IMR-90 (cell line): Measurements from ENCODE around the gene RTEL1. TPM values are rescaled to one million over a fixed set of nuclear protein-coding genes. Genes with fewer than 3 reads are reported as not detected.

Source experiments
- ATAC-seq: fragments of 200-7000 bp; cut with Tn5 transposase; 2 replicates; pipeline ENCODE4 v1.9.1; 2020; ENCODE audit warnings: low read depth, mild to moderate bottlenecking, moderate library complexity
- BruUV-seq: library from RNA; stranded (reverse); fragments of 400-500 nt; replicated peaks from 2 replicates; lab custom pipeline; 2021; lab: Mats Ljungman, UMichigan
- CTCF ChIA-PET: fragments of 300-600 bp; formaldehyde crosslinking; extraction: SDS; loops from one replicate; lab custom pipeline; 2021; ENCODE audit warnings: antibody characterized with exemption; lab: Yijun Ruan, JAX
- POLR2A ChIA-PET: fragments of 300-600 bp; sonication (Branson Sonifier 250); formaldehyde crosslinking; loops from one replicate; lab custom pipeline; 2022; ENCODE audit warnings: antibody characterized with exemption; ENCODE audit not compliant: unreplicated experiment; lab: Charles Lee
- DNase-seq: peaks from one replicate; pipeline ENCODE4 v3.0.0; 2013
- H2AFZ ChIP-seq: replicated peaks from 2 replicates; pipeline ENCODE3; 2013; ENCODE audit warnings: low read length, mild to moderate bottlenecking; ENCODE audit not compliant: poor library complexity
- H2AK5ac ChIP-seq: 2 replicates; pipeline ENCODE4 v1.6.1; 2013; ENCODE audit warnings: low read depth, low read length, inconsistent platforms
- H2AK9ac ChIP-seq: replicated peaks from 2 replicates; pipeline ENCODE3; 2013; ENCODE audit warnings: mild to moderate bottlenecking, low read depth, low read length, moderate library complexity; ENCODE audit not compliant: poor library complexity
- H2BK120ac ChIP-seq: 2 replicates; pipeline ENCODE4 v1.6.1; 2013; ENCODE audit warnings: low read depth, low read length, inconsistent platforms
- H2BK15ac ChIP-seq: 3 replicates; pipeline ENCODE4 v1.6.1; 2013; ENCODE audit warnings: low read depth, low read length, inconsistent platforms
- H2BK20ac ChIP-seq: 2 replicates; pipeline ENCODE4 v1.6.1; 2013; ENCODE audit warnings: low read depth, mild to moderate bottlenecking, inconsistent platforms, low read length, moderate library complexity
- H2BK5ac ChIP-seq: 2 replicates; pipeline ENCODE4 v1.6.1; 2013; ENCODE audit warnings: mild to moderate bottlenecking, low read depth, low read length, inconsistent platforms; ENCODE audit not compliant: poor library complexity, severe bottlenecking
- H3K14ac ChIP-seq: replicated peaks from 2 replicates; pipeline ENCODE4 v1.6.1; 2013; ENCODE audit warnings: low read depth, low read length, inconsistent platforms
- H3K18ac ChIP-seq: 2 replicates; pipeline ENCODE4 v1.6.1; 2013; ENCODE audit warnings: low read depth, low read length, control low read depth
- H3K23ac ChIP-seq: 2 replicates; pipeline ENCODE4 v1.6.1; 2013; ENCODE audit warnings: low read depth, low read length, inconsistent platforms
- H3K27ac ChIP-seq: 2 replicates; pipeline ENCODE4 v1.5.1; 2013; ENCODE audit warnings: mild to moderate bottlenecking, control low read depth, low read length; ENCODE audit not compliant: insufficient read depth
- H3K27me3 ChIP-seq: 2 replicates; pipeline ENCODE4 v1.6.1; 2013; ENCODE audit warnings: low read length; ENCODE audit not compliant: control insufficient read depth, insufficient read depth
- H3K36me3 ChIP-seq: 2 replicates; pipeline ENCODE4 v1.6.1; 2013; ENCODE audit warnings: low read length, mixed read lengths; ENCODE audit not compliant: control insufficient read depth, insufficient read depth
- H3K4ac ChIP-seq: 2 replicates; pipeline ENCODE4 v1.6.1; 2013; ENCODE audit warnings: low read depth, low read length, inconsistent platforms
- H3K4me1 ChIP-seq: 2 replicates; pipeline ENCODE4 v1.6.1; 2013; ENCODE audit warnings: low read length, mixed read lengths; ENCODE audit not compliant: control insufficient read depth, insufficient read depth
- H3K4me2 ChIP-seq: 2 replicates; pipeline ENCODE4 v1.6.1; 2013; ENCODE audit warnings: low read depth, mild to moderate bottlenecking, control low read depth, low read length, moderate library complexity
- H3K4me3 ChIP-seq: 2 replicates; pipeline ENCODE4 v1.5.1; 2013; ENCODE audit warnings: low read depth, mild to moderate bottlenecking, control low read depth, low read length, moderate library complexity; ENCODE audit not compliant: insufficient read depth
- H3K56ac ChIP-seq: 2 replicates; pipeline ENCODE4 v1.6.1; 2013; ENCODE audit warnings: low read length, inconsistent platforms; ENCODE audit not compliant: insufficient read depth; ENCODE audit errors: extremely low read depth
- H3K79me1 ChIP-seq, 2 experiments: 2 replicates each; pipeline ENCODE4 v1.6.1; 2013; ENCODE audit warnings: low read length in 2 of 2, inconsistent platforms in 1 of 2, low read depth in 1 of 2
- H3K9ac ChIP-seq: 2 replicates; pipeline ENCODE4 v1.6.1; 2013; ENCODE audit warnings: low read depth, low read length, control low read depth
- H3K9me1 ChIP-seq: 2 replicates; pipeline ENCODE4 v1.6.1; 2013; ENCODE audit warnings: low read length, inconsistent platforms; ENCODE audit not compliant: insufficient read depth
- H3K9me3 ChIP-seq: 2 replicates; pipeline ENCODE4 v1.6.1; 2013; ENCODE audit warnings: low read length; ENCODE audit not compliant: control insufficient read depth, insufficient read depth
- H4K20me1 ChIP-seq: 2 replicates; pipeline ENCODE4 v1.6.1; 2013; ENCODE audit warnings: low read length, inconsistent platforms; ENCODE audit not compliant: insufficient read depth
- H4K5ac ChIP-seq: 2 replicates; pipeline ENCODE4 v1.6.1; 2013; ENCODE audit warnings: mild to moderate bottlenecking, low read depth, low read length, control low read depth
- H4K8ac ChIP-seq, 2 experiments: 2 replicates each; pipeline ENCODE4 v1.6.1; 2013; ENCODE audit warnings: low read depth in 2 of 2, low read length in 2 of 2, control low read depth in 1 of 2, inconsistent platforms in 1 of 2
- H4K91ac ChIP-seq: 2 replicates; pipeline ENCODE4 v1.6.1; 2013; ENCODE audit warnings: low read depth, low read length, inconsistent platforms; ENCODE audit not compliant: insufficient read depth
- BHLHE40 ChIP-seq: fragments of 150-350 bp; IDR thresholded peaks from 2 replicates; pipeline ENCODE4 v1.6.1; 2016; ENCODE audit warnings: mild to moderate bottlenecking, low read depth, low read length
- CTCF ChIP-seq: conservative IDR thresholded peaks from 2 replicates; pipeline ENCODE4 v1.5.1; 2012; ENCODE audit warnings: mild to moderate bottlenecking, low read depth, low read length, improper control_type of control experiment
- FOS ChIP-seq: fragments of 150-350 bp; IDR thresholded peaks from 2 replicates; pipeline ENCODE4 v1.6.1; 2016; ENCODE audit warnings: low read depth, low read length
- MAFK ChIP-seq: IDR thresholded peaks from 2 replicates; pipeline ENCODE4 v1.6.1; 2012; ENCODE audit warnings: low read depth, low read length, improper control_type of control experiment
- MAZ ChIP-seq: IDR thresholded peaks from 2 replicates; pipeline ENCODE4 v1.6.1; 2012; ENCODE audit warnings: low read depth, mild to moderate bottlenecking, low read length, improper control_type of control experiment, moderate library complexity, borderline replicate concordance
- MXI1 ChIP-seq: IDR thresholded peaks from 2 replicates; pipeline ENCODE4 v1.6.1; 2012; ENCODE audit warnings: low read depth, mild to moderate bottlenecking, low read length, moderate library complexity, borderline replicate concordance
- NFE2L2 ChIP-seq: fragments of 150-350 bp; IDR thresholded peaks from 2 replicates; pipeline ENCODE4 v1.6.1; 2016; ENCODE audit warnings: low read depth, mild to moderate bottlenecking, low read length
- POLR2A ChIP-seq: IDR thresholded peaks from 2 replicates; pipeline ENCODE4 v1.6.1; 2012; ENCODE audit warnings: mild to moderate bottlenecking, low read depth, low read length
- RAD21 ChIP-seq: IDR thresholded peaks from 2 replicates; pipeline ENCODE4 v1.6.1; 2012; ENCODE audit warnings: low read length, improper control_type of control experiment
- RCOR1 ChIP-seq: IDR thresholded peaks from 2 replicates; pipeline ENCODE4 v1.6.1; 2012; ENCODE audit warnings: mild to moderate bottlenecking, low read length, improper control_type of control experiment; ENCODE audit not compliant: insufficient replicate concordance
- RFX5 ChIP-seq: IDR thresholded peaks from 2 replicates; pipeline ENCODE4 v1.8.0; 2012; ENCODE audit warnings: low read depth, mild to moderate bottlenecking, low read length, moderate library complexity
- SMC3 ChIP-seq: fragments of 150-350 bp; IDR thresholded peaks from 2 replicates; pipeline ENCODE4 v1.6.1; 2016; ENCODE audit warnings: low read depth, mild to moderate bottlenecking, antibody characterized with exemption, low read length, moderate library complexity
- WGBS, 2 experiments: methylation state at CpG; one replicate each; pipeline versions ENCODE4 v1.1.5 to v1.1.7; 2013; ENCODE audit warnings: missing lambda C conversion rate in 2 of 2; ENCODE audit not compliant: insufficient read length in 1 of 2; ENCODE audit errors: extremely low coverage in 2 of 2; 5-methylcytosine and 5-hydroxymethylcytosine counted together
- dilution Hi-C: fragments of 300-500 bp; cut with HindIII; formaldehyde crosslinking; loops from one replicate; pipeline ENCODE4 v1.14.3; 2018; ENCODE audit warnings: low sequenced_read_pairs; ENCODE audit not compliant: unreplicated experiment
- in situ Hi-C: fragments of 300-500 bp; cut with MboI; formaldehyde crosslinking; loops from 3 replicates; pipeline ENCODE4 v1.14.3; 2019; ENCODE audit warnings: low sequenced_read_pairs, inconsistent platforms, mixed read lengths
- intact Hi-C: fragments of 100-400 bp; cut with micrococcal nuclease; formaldehyde crosslinking; loops from 2 replicates; pipeline ENCODE4 v1.10.0; 2022
- polyA plus RNA-seq, 3 experiments: library from polyadenylated mRNA; depleted of rRNA; stranded (reverse); fragments of >200 nt; gene quantifications; 2 replicates each; pipeline ENCODE4 v1.2.3, GENCODE V29; 2012; ENCODE audit warnings: low replicate concordance in 1 of 3
- total RNA-seq: library from RNA; depleted of rRNA; stranded (reverse); fragments of >200 nt; gene quantifications from 2 replicates; pipeline ENCODE4 v1.2.3, GENCODE V29; 2012
- TF ChIP-seq, protein P1 (sequence below): fragments of 150-350 bp; IDR thresholded peaks from 2 replicates; pipeline ENCODE4 v1.6.1; 2017; ENCODE audit warnings: mild to moderate bottlenecking, antibody characterized with exemption, low read length, low read depth

The RTEL1 gene
- total and polyA plus RNA-seq, 2 of the 4 experiments (the other 2 are of a cell fraction), result 14.7 to 18.8 TPM

GRCh38 chr20:63731410-63731809, 73.3 kb downstream of the RTEL1 start:
- no peak for TF ChIP-seq FOS
- no peak for TF ChIP-seq RAD21
- TF ChIP-seq MAZ, result no peak
- TF ChIP-seq BHLHE40, result no peak
- no peak for TF ChIP-seq RFX5
- TF ChIP-seq, protein P1, sequence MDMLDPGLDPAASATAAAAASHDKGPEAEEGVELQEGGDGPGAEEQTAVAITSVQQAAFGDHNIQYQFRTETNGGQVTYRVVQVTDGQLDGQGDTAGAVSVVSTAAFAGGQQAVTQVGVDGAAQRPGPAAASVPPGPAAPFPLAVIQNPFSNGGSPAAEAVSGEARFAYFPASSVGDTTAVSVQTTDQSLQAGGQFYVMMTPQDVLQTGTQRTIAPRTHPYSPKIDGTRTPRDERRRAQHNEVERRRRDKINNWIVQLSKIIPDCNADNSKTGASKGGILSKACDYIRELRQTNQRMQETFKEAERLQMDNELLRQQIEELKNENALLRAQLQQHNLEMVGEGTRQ, result no peak
- TF ChIP-seq SMC3, result no peak
- no peak for TF ChIP-seq POLR2A
- no peak for TF ChIP-seq MAFK
- TF ChIP-seq RCOR1, result no peak
- TF ChIP-seq CTCF, result no peak
- TF ChIP-seq MXI1, result no peak
- no peak for TF ChIP-seq NFE2L2
- H4K8ac ChIP-seq, result no peak overlapping the region
- H3K27ac ChIP-seq, result no peak overlapping the region
- no peak overlapping the region for H2BK15ac ChIP-seq
- H3K4me3 ChIP-seq, result no peak overlapping the region
- CTCF ChIA-PET, result no interaction called here
- dilution Hi-C loops, result no loop called here
- no peak overlapping the region for H2AK5ac ChIP-seq
- no peak overlapping the region for H3K56ac ChIP-seq
- peaks cover 19% of the 10 kb centered on the region for H3K9me1 ChIP-seq
- no peak overlapping the region for H2AK9ac ChIP-seq
- peaks cover 42% of the 10 kb centered on the region for H3K36me3 ChIP-seq
- peaks cover 3% of the 10 kb centered on the region; the same call in 1 of the 2 replicates for H3K4me1 ChIP-seq
- no peak overlapping the region for H2BK20ac ChIP-seq
- H3K27me3 ChIP-seq, result no peaks in the 10 kb centered on the region
- H4K20me1 ChIP-seq, result peaks cover 38% of the 10 kb centered on the region
- no peak overlapping the region for H3K18ac ChIP-seq
- H3K14ac ChIP-seq, result no peak overlapping the region
- 67% methylated on average over 2 of the region's 5 CpGs; no CpG with 5 or more reads in 1 of the 2 experiments for WGBS, 2 experiments
- intact Hi-C loops, result no loop called here
- no peak overlapping the region for H3K4me2 ChIP-seq
- H3K79me1 ChIP-seq, result peaks cover 29 to 76% of the 10 kb centered on the region in 2 experiments
- H4K5ac ChIP-seq, result no peak overlapping the region
- no peak overlapping the region for H2BK120ac ChIP-seq
- H4K91ac ChIP-seq, result no peak overlapping the region
- H2AFZ ChIP-seq, result no peak overlapping the region
- no TSS peak for BruUV-seq
- no peaks in the 10 kb centered on the region for H3K9me3 ChIP-seq
- no peak for ATAC-seq
- H3K4ac ChIP-seq, result no peak overlapping the region
- H3K9ac ChIP-seq, result no peak overlapping the region
- POLR2A ChIA-PET, result no interaction called here
- no peak for DNase-seq
- in situ Hi-C loops, result no loop called here
- H3K23ac ChIP-seq, result no peak overlapping the region
- no peak overlapping the region for H2BK5ac ChIP-seq
